ENCODE results near the gene CASKIN1. TPM values are rescaled to one million over a fixed set of nuclear protein-coding genes. Genes with fewer than 3 reads are reported as not detected.

The CASKIN1 gene
- total and polyA plus RNA-seq, 10 of the 15 experiments (the other 5 are each of a cell fraction or from before 2014, with no cell fraction given) = 0.03 to 0.33 (median 0.11) TPM; not detected in 5

DNA sequence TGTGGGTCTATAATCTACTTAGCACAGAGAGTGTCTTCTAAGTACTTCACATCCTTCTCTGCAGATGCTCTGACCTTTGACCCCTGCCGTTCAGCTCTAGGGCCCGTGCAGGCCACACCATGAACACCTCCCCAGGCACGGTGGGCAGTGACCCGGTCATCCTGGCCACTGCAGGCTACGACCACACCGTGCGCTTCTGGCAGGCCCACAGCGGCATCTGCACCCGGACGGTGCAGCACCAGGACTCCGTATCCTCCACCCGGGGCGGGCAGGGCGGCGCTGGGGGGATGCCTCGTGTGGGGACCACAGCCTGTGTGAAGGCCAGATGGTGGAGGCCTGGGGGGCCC lies 9.5 kb upstream of the CASKIN1 start:
- BruUV-seq (replicated peaks) = TSS peak; percentile 70
- Histone ChIP-seq H3K4me3 (peak overlapping the region; percentile 93), H3K9me3 (replicated peaks; ENCODE audit: control insufficient read depth, insufficient read depth, low read length) (no peaks in the 10 kb centered on the region), H3K9ac (ENCODE audit: control insufficient read depth, insufficient read depth, low read length) (peak overlapping the region; percentile 78), H3K79me2 (ENCODE audit: control insufficient read depth, insufficient read depth, low read length) (peaks cover 20% of the 10 kb centered on the region), H3K27me3 (replicated peaks in 1 of 2; ENCODE audit: control insufficient read depth in 2 of 2, insufficient read depth in 2 of 2, low read length in 1 of 2) (no peaks in the 10 kb centered on the region), H3K36me3 (ENCODE audit: control insufficient read depth in 2 of 2, insufficient read depth in 2 of 2, low read length in 1 of 2) (peaks cover 8 to 19% of the 10 kb centered on the region in 2 experiments; a peak in 3 of 4 replicates), H3K4me2 (ENCODE audit: control insufficient read depth, insufficient read depth) (peak overlapping the region; percentile 89), H3K27ac (ENCODE audit: control insufficient read depth, insufficient read depth) (peak overlapping the region; percentile 96), H4K20me1 (ENCODE audit: control insufficient read depth, insufficient read depth) (no peaks in the 10 kb centered on the region), H2AFZ (ENCODE audit: control insufficient read depth, low read depth, low read length) (peak overlapping the region; percentile 87), H3K4me1 (ENCODE audit: control insufficient read depth, insufficient read depth, low read length) (peaks cover 6% of the 10 kb centered on the region; the same call in 1 of the 2 replicates)
- no peak for TF ChIP-seq NFXL1 (IDR thresholded peaks at IDR 0.05; ENCODE audit: borderline replicate concordance)
- TF ChIP-seq NR2C2 (IDR thresholded peaks at IDR 0.05; ENCODE audit: borderline replicate concordance, control insufficient read depth, insufficient read length, low read depth) = peak; percentile 65
- peak; percentile 97 for TF ChIP-seq NR2F1 (conservative IDR thresholded peaks at IDR 0.05)
- 0 out of 2 replicates have a peak, but pooled peaks have one; percentile 12 for TF ChIP-seq MXI1 (IDR thresholded peaks at IDR 0.05; ENCODE audit: low read depth, low read length)
- peak; percentile 90 for TF ChIP-seq NR2C1 (IDR thresholded peaks at IDR 0.05)
- 0 out of 2 replicates have a peak, but pooled peaks have one; percentile 19 for TF ChIP-seq MTA2 (IDR thresholded peaks at IDR 0.05; ENCODE audit: low read depth)
- ChIA-PET RAD21 (ENCODE audit: unreplicated experiment) (interaction anchor here (1.5 kb wide), 1 partner anchor 9 kb away, joined by 3 read pairs; the partner anchor contains the start of gene PGP), POLR2A (interaction anchor here (0.9 to 1.5 kb wide), 3 partner anchors 9 to 46 kb away, joined by 4 to 5 read pairs (median 4); partner anchors contain the start of genes ECI1 and PGP), CTCF (interaction anchor here (1.3 kb wide), 1 partner anchor 9 kb away, joined by 6 read pairs; the partner anchor contains the start of gene PGP), SMC1A (ENCODE audit: uncharacterized antibody, unreplicated experiment) (no interaction called here)
- peak; percentile 52 for ATAC-seq
- no peak for DNase-seq (ENCODE audit: low read depth, low spot score)
- no peak for FAIRE-seq
- intact Hi-C loops (cut with micrococcal nuclease; ENCODE audit: unreplicated experiment) = loop anchor here (5.0 kb wide), 1 partner anchor 46 kb away; the partner anchor contains the start of gene ECI1
- in situ Hi-C loops (cut with MboI) = no loop called here
- WGBS (ENCODE audit: insufficient coverage, insufficient replicate concordance, low lambda C conversion rate, missing lambda C conversion rate) = 2% methylated on average over 16 of the region's 16 CpGs
